Immature natural killer cell (primary cell): Measurements from ENCODE around the gene ADPRS. TPM values are rescaled to one million over a fixed set of nuclear protein-coding genes. Genes with fewer than 3 reads are reported as not detected.

Experiments
- DNase-seq, 3 donors: peaks; one replicate each; pipeline ENCODE4 v3.0.0; 2022; ENCODE audit warnings: mixed read lengths in 1 of 3
- H3K27ac Mint-ChIP-seq, 6 donors: one replicate each; pipeline ENCODE4 v1.8.0; 2020; ENCODE audit warnings: mixed read lengths in 6 of 6, mild to moderate bottlenecking in 5 of 6, inconsistent platforms in 4 of 6, moderate library complexity in 3 of 6
- H3K27me3 Mint-ChIP-seq, 3 donors: one replicate each; pipeline ENCODE4 v1.8.0; 2020 to 2021; ENCODE audit warnings: low read depth in 3 of 3, mild to moderate bottlenecking in 3 of 3, mixed read lengths in 3 of 3, moderate library complexity in 3 of 3, inconsistent platforms in 1 of 3
- H3K36me3 Mint-ChIP-seq, 3 donors: one replicate each; pipeline ENCODE4 v1.8.0; 2020; ENCODE audit warnings: mixed read lengths in 3 of 3, inconsistent platforms in 2 of 3, mild to moderate bottlenecking in 2 of 3
- H3K4me1 Mint-ChIP-seq, 2 donors: one replicate each; pipeline ENCODE4 v1.8.0; 2020; ENCODE audit warnings: inconsistent platforms in 2 of 2, mild to moderate bottlenecking in 2 of 2, mixed read lengths in 2 of 2, moderate library complexity in 1 of 2
- H3K4me3 Mint-ChIP-seq, 5 donors: one replicate each; pipeline ENCODE4 v1.8.0; 2020; ENCODE audit warnings: mild to moderate bottlenecking in 5 of 5, mixed read lengths in 5 of 5, inconsistent platforms in 3 of 5, moderate library complexity in 3 of 5
- H3K9me3 Mint-ChIP-seq, 6 donors: one replicate each; pipeline ENCODE4 v1.8.0; 2020; ENCODE audit warnings: mild to moderate bottlenecking in 6 of 6, mixed read lengths in 6 of 6, inconsistent platforms in 4 of 6, moderate library complexity in 3 of 6
- polyA plus RNA-seq, 3 donors: library from polyadenylated mRNA; unstranded; fragments of 300-500 nt; fragmentation: Illumina TruSeq; gene quantifications; one replicate each; pipeline ENCODE4 v1.2.3, GENCODE V29; 2021

ADPRS gene
- polyA plus RNA-seq, 3 donors from 2014 or later: 15.7 to 28.4 (median 26.5) TPM

GRCh38 chr1:36107394-36107793, 18.7 kb downstream of the ADPRS start:
- H3K4me1 Mint-ChIP-seq: peaks cover 1 to 6% of the 10 kb centered on the region in 2 donors
- H3K9me3 Mint-ChIP-seq: peaks cover 0 to 2% (median 0%) of the 10 kb centered on the region in 6 donors
- H3K36me3 Mint-ChIP-seq: no peaks in the 10 kb centered on the region
- H3K27me3 Mint-ChIP-seq: peaks cover 0 to 1% (median 0%) of the 10 kb centered on the region in 3 donors
- no peak for DNase-seq
- no peak overlapping the region for H3K27ac Mint-ChIP-seq
- H3K4me3 Mint-ChIP-seq: no peak overlapping the region

- H3K4me1 Mint-ChIP-seq: peaks cover 1 to 6% of the 10 kb centered on the region in 2 donors
- peaks cover 0 to 2% (median 0%) of the 10 kb centered on the region in 3 donors for H3K27me3 Mint-ChIP-seq
- no peak for DNase-seq
- no peak overlapping the region for H3K27ac Mint-ChIP-seq
- peaks cover 0 to 2% (median 0%) of the 10 kb centered on the region in 6 donors for H3K9me3 Mint-ChIP-seq
- no peak overlapping the region for H3K4me3 Mint-ChIP-seq
- H3K36me3 Mint-ChIP-seq: no peaks in the 10 kb centered on the region
These were observed 19.6 kb downstream of the ADPRS start for GRCh38 chr1:36108314-36108713.

GRCh38 chr1:36109041-36109679, 20.5 kb downstream of the ADPRS start:
- peak in 1 of 3 donors; percentile 24 for DNase-seq
- Mint-ChIP-seq H3K4me1 (peaks cover 1 to 6% of the 10 kb centered on the region in 2 donors), H3K27ac (peak overlapping the region in 2 of 6 donors; percentile 29 to 58), H3K27me3 (peaks cover 0 to 4% (median 0%) of the 10 kb centered on the region in 3 donors), H3K36me3 (no peaks in the 10 kb centered on the region), H3K9me3 (peaks cover 0 to 2% (median 0%) of the 10 kb centered on the region in 6 donors), H3K4me3 (peak overlapping the region in 2 of 5 donors; percentile 12 to 22)

- Mint-ChIP-seq H3K27me3 (peaks cover 0 to 5% (median 0%) of the 10 kb centered on the region in 3 donors), H3K27ac (no peak overlapping the region), H3K4me3 (no peak overlapping the region), H3K4me1 (peaks cover 1 to 6% of the 10 kb centered on the region in 2 donors), H3K36me3 (no peaks in the 10 kb centered on the region), H3K9me3 (peaks cover 0 to 2% (median 0%) of the 10 kb centered on the region in 6 donors)
- DNase-seq: no peak
These were observed 22.5 kb downstream of the ADPRS start for GRCh38 chr1:36111151-36111550.

GRCh38 chr1:36112823-36113222, 24.1 kb downstream of the ADPRS start:
- Mint-ChIP-seq H3K27me3 (peaks cover 0 to 6% (median 0%) of the 10 kb centered on the region in 3 donors), H3K4me3 (no peak overlapping the region), H3K9me3 (peaks cover 0 to 2% (median 0%) of the 10 kb centered on the region in 6 donors), H3K4me1 (peaks cover 1 to 6% of the 10 kb centered on the region in 2 donors), H3K36me3 (no peaks in the 10 kb centered on the region), H3K27ac (no peak overlapping the region)
- no peak for DNase-seq

- Mint-ChIP-seq H3K36me3 (no peaks in the 10 kb centered on the region), H3K9me3 (peaks cover 0 to 2% (median 0%) of the 10 kb centered on the region in 6 donors), H3K4me3 (no peak overlapping the region), H3K27me3 (peaks cover 0 to 6% (median 0%) of the 10 kb centered on the region in 3 donors), H3K4me1 (peaks cover 0 to 1% of the 10 kb centered on the region in 2 donors), H3K27ac (no peak overlapping the region)
- no peak for DNase-seq
These were observed 25.7 kb downstream of the ADPRS start for GRCh38 chr1:36114371-36114770.

GRCh38 chr1:36115200-36115669, 26.5 kb downstream of the ADPRS start:
- Mint-ChIP-seq H3K36me3 (no peaks in the 10 kb centered on the region), H3K27ac (no peak overlapping the region), H3K4me3 (no peak overlapping the region), H3K9me3 (no peaks in the 10 kb centered on the region), H3K27me3 (peaks cover 0 to 6% (median 2%) of the 10 kb centered on the region in 3 donors), H3K4me1 (no peaks in the 10 kb centered on the region)
- DNase-seq: no peak

GRCh38 chr1:36115931-36116330, 27.2 kb downstream of the ADPRS start:
- H3K36me3 Mint-ChIP-seq: no peaks in the 10 kb centered on the region
- no peak for DNase-seq
- no peak overlapping the region for H3K4me3 Mint-ChIP-seq
- no peaks in the 10 kb centered on the region for H3K4me1 Mint-ChIP-seq
- no peak overlapping the region for H3K27ac Mint-ChIP-seq
- peaks cover 0 to 6% (median 2%) of the 10 kb centered on the region in 3 donors for H3K27me3 Mint-ChIP-seq
- H3K9me3 Mint-ChIP-seq: no peaks in the 10 kb centered on the region

GRCh38 chr1:36116901-36117300, 28.2 kb downstream of the ADPRS start:
- no peak overlapping the region for H3K27ac Mint-ChIP-seq
- H3K4me3 Mint-ChIP-seq: no peak overlapping the region
- H3K27me3 Mint-ChIP-seq: peaks cover 0 to 6% (median 2%) of the 10 kb centered on the region in 3 donors
- no peaks in the 10 kb centered on the region for H3K9me3 Mint-ChIP-seq
- H3K4me1 Mint-ChIP-seq: no peaks in the 10 kb centered on the region
- DNase-seq: no peak
- H3K36me3 Mint-ChIP-seq: no peaks in the 10 kb centered on the region

- no peak for DNase-seq
- H3K4me1 Mint-ChIP-seq: peaks cover 4 to 6% of the 10 kb centered on the region in 2 donors
- no peaks in the 10 kb centered on the region for H3K9me3 Mint-ChIP-seq
- H3K27ac Mint-ChIP-seq: no peak overlapping the region
- H3K27me3 Mint-ChIP-seq: peaks cover 0 to 9% (median 6%) of the 10 kb centered on the region in 3 donors
- H3K4me3 Mint-ChIP-seq: no peak overlapping the region
- H3K36me3 Mint-ChIP-seq: peaks cover 0 to 3% (median 0%) of the 10 kb centered on the region in 3 donors
These were observed 29.9 kb downstream of the ADPRS start for GRCh38 chr1:36118447-36119204.

- H3K36me3 Mint-ChIP-seq: peaks cover 0 to 3% (median 0%) of the 10 kb centered on the region in 3 donors
- no peak for DNase-seq
- H3K4me3 Mint-ChIP-seq: no peak overlapping the region
- peaks cover 9 to 14% of the 10 kb centered on the region in 2 donors for H3K4me1 Mint-ChIP-seq
- peaks cover 0 to 11% (median 9%) of the 10 kb centered on the region in 3 donors for H3K27me3 Mint-ChIP-seq
- no peaks in the 10 kb centered on the region for H3K9me3 Mint-ChIP-seq
- H3K27ac Mint-ChIP-seq: no peak overlapping the region
These were observed 30.8 kb downstream of the ADPRS start for GRCh38 chr1:36119456-36119855.

- H3K4me1 Mint-ChIP-seq: peaks cover 23 to 24% of the 10 kb centered on the region in 2 donors
- H3K4me3 Mint-ChIP-seq: no peak overlapping the region
- H3K36me3 Mint-ChIP-seq: peaks cover 0 to 3% (median 0%) of the 10 kb centered on the region in 3 donors
- peaks cover 0 to 15% (median 7%) of the 10 kb centered on the region in 3 donors for H3K27me3 Mint-ChIP-seq
- H3K27ac Mint-ChIP-seq: no peak overlapping the region
- H3K9me3 Mint-ChIP-seq: no peaks in the 10 kb centered on the region
- no peak for DNase-seq
These were observed 33.7 kb downstream of the ADPRS start for GRCh38 chr1:36122062-36123030.

- H3K4me3 Mint-ChIP-seq: peak overlapping the region; percentile 0 to 77 (median 2)
- H3K27ac Mint-ChIP-seq: peak overlapping the region in 1 of 6 donors; percentile 73
- peaks cover 0 to 3% (median 0%) of the 10 kb centered on the region in 3 donors for H3K36me3 Mint-ChIP-seq
- DNase-seq: peak; percentile 12 to 26 (median 17)
- peaks cover 23 to 24% of the 10 kb centered on the region in 2 donors for H3K4me1 Mint-ChIP-seq
- H3K27me3 Mint-ChIP-seq: peaks cover 0 to 15% (median 7%) of the 10 kb centered on the region in 3 donors
- no peaks in the 10 kb centered on the region for H3K9me3 Mint-ChIP-seq
These were observed 34.7 kb downstream of the ADPRS start for GRCh38 chr1:36123356-36123755.
